ENCODE data around the gene TBC1D21.

Gene TBC1D21

GRCh38 chr15:73873456-73873855, at the start of gene TBC1D21:
Gene TBC1D21 (plus strand): TSS chr15:73873564. CDS start chr15:73873710, 146 bp downstream.
- no peak for DNase-seq

- DNase-seq: no peak
Measured at GRCh38 chr15:73826711-73827251, 46.6 kb upstream of the TBC1D21 start.

- peak; percentile 93 for DNase-seq
Measured at GRCh38 chr15:73829523-73829922, 43.8 kb upstream of the TBC1D21 start.

- no peak for DNase-seq
Measured at GRCh38 chr15:73832657-73833056, 40.7 kb upstream of the TBC1D21 start.

GRCh38 chr15:73836845-73837244, 36.5 kb upstream of the TBC1D21 start:
- DNase-seq: no peak

GRCh38 chr15:73838831-73839426, 34.4 kb upstream of the TBC1D21 start:
- DNase-seq: no peak

- no peak for DNase-seq
Measured at GRCh38 chr15:73839699-73840377, 33.5 kb upstream of the TBC1D21 start.

GRCh38 chr15:73840771-73841170, 32.6 kb upstream of the TBC1D21 start:
- no peak for DNase-seq

GRCh38 chr15:73841756-73842725, 31.3 kb upstream of the TBC1D21 start:
- DNase-seq: no peak

GRCh38 chr15:73843787-73844186, 29.6 kb upstream of the TBC1D21 start:
- DNase-seq: no peak

- no peak for DNase-seq
Measured at GRCh38 chr15:73844356-73844755, 29.0 kb upstream of the TBC1D21 start.

GRCh38 chr15:73845507-73845906, 27.9 kb upstream of the TBC1D21 start:
- DNase-seq: no peak

GRCh38 chr15:73845907-73846306, 27.5 kb upstream of the TBC1D21 start:
- no peak for DNase-seq

GRCh38 chr15:73849641-73850040, 23.7 kb upstream of the TBC1D21 start:
- no peak for DNase-seq

GRCh38 chr15:73850228-73850627, 23.1 kb upstream of the TBC1D21 start:
- DNase-seq: no peak

- DNase-seq: peak; percentile 13
Measured at GRCh38 chr15:73851689-73852088, 21.7 kb upstream of the TBC1D21 start.

GRCh38 chr15:73852507-73852906, 20.9 kb upstream of the TBC1D21 start:
- DNase-seq: no peak

- DNase-seq: no peak
Measured at GRCh38 chr15:73854265-73854664, 19.1 kb upstream of the TBC1D21 start.

- peak; percentile 17 for DNase-seq
Measured at GRCh38 chr15:73856458-73857192, 16.7 kb upstream of the TBC1D21 start.

- DNase-seq: no peak
Measured at GRCh38 chr15:73857193-73857920, 16.0 kb upstream of the TBC1D21 start.

GRCh38 chr15:73858062-73858461, 15.3 kb upstream of the TBC1D21 start:
- DNase-seq: no peak

GRCh38 chr15:73862276-73862675, 11.1 kb upstream of the TBC1D21 start:
- no peak for DNase-seq

Measured in NCI-H82 (cell line).